RWPE2 (cell line): ENCODE results near the gene MYORG.

Experiments used
- ATAC-seq: fragments of 200-7000 bp; cut with Tn5 transposase; 3 replicates; pipeline ENCODE4 v1.9.1; 2021; ENCODE audit warnings: low read depth
- DNase-seq: peaks from one replicate; pipeline ENCODE4 v3.0.0-alpha.2; 2020; ENCODE audit warnings: low spot score
- H3K27ac ChIP-seq: fragments of 450-650 bp; 2 replicates; pipeline ENCODE4 v1.5.1; 2017; ENCODE audit warnings: mild to moderate bottlenecking; ENCODE audit not compliant: poor library complexity, severe bottlenecking
- H3K27me3 ChIP-seq: fragments of 250-450 bp; sonication (Bioruptor Pico); 2 replicates; pipeline ENCODE4 v1.5.1; 2021; ENCODE audit warnings: mild to moderate bottlenecking, moderate library complexity; ENCODE audit not compliant: insufficient read depth, poor library complexity, severe bottlenecking
- H3K36me3 ChIP-seq: fragments of 250-450 bp; sonication (Bioruptor Pico); 2 replicates; pipeline ENCODE4 v1.5.1; 2020; ENCODE audit warnings: low read depth, mild to moderate bottlenecking, moderate library complexity
- H3K4me1 ChIP-seq: fragments of 250-450 bp; sonication (Bioruptor Pico); 2 replicates; pipeline ENCODE4 v1.5.1; 2021; ENCODE audit warnings: mild to moderate bottlenecking, moderate library complexity; ENCODE audit not compliant: insufficient read depth, poor library complexity, severe bottlenecking
- H3K4me3 ChIP-seq: fragments of 250-450 bp; sonication (Bioruptor Pico); 2 replicates; pipeline ENCODE4 v1.5.1; 2021; ENCODE audit warnings: mild to moderate bottlenecking, moderate library complexity; ENCODE audit not compliant: severe bottlenecking
- H3K9me3 ChIP-seq: fragments of 250-450 bp; sonication (Bioruptor Pico); 2 replicates; pipeline ENCODE4 v1.5.1; 2021; ENCODE audit warnings: mild to moderate bottlenecking, moderate library complexity; ENCODE audit not compliant: severe bottlenecking
- TF ChIP-seq, protein P1 (sequence below): fragments of 450-650 bp; IDR thresholded peaks from one replicate; pipeline ENCODE4 v1.5.1; 2017; ENCODE audit warnings: mild to moderate bottlenecking, moderate library complexity; ENCODE audit not compliant: poor library complexity, severe bottlenecking

MYORG gene

GRCh38 chr9:34373749-34374148 lies 2.9 kb downstream of the MYORG start:
- TF ChIP-seq, protein P1, sequence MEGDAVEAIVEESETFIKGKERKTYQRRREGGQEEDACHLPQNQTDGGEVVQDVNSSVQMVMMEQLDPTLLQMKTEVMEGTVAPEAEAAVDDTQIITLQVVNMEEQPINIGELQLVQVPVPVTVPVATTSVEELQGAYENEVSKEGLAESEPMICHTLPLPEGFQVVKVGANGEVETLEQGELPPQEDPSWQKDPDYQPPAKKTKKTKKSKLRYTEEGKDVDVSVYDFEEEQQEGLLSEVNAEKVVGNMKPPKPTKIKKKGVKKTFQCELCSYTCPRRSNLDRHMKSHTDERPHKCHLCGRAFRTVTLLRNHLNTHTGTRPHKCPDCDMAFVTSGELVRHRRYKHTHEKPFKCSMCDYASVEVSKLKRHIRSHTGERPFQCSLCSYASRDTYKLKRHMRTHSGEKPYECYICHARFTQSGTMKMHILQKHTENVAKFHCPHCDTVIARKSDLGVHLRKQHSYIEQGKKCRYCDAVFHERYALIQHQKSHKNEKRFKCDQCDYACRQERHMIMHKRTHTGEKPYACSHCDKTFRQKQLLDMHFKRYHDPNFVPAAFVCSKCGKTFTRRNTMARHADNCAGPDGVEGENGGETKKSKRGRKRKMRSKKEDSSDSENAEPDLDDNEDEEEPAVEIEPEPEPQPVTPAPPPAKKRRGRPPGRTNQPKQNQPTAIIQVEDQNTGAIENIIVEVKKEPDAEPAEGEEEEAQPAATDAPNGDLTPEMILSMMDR, result no peak
- H3K27ac ChIP-seq, result no peak overlapping the region

DNA sequence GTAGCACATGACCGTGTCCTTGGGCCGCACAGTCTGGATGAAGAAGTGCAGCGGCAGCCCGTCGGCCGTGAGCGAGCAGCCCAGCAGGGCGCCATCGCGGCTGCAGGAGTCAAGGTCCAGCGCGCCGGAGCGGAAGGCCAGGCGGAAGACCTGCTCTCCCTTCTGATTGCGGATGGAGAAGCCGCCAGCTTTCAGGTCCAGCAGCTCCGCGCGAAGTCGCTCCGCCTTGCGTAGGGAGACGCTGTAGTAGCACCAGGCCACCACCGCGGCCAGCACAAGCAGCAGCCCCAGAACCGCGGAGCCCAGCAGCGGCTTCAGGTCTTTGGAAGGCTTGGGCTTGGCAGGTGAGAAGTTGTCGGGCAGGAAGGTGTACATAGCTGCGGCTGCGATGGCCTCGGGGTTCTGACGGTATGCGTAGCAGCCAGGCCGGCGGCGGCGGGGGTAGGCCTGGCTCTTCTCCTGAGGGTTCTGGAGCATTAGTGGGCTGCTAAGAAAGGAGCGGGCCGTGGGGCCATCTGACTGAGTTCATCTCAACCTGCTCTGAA lies 4.2 kb downstream of the MYORG start:
- no peak for ATAC-seq
- H3K36me3 ChIP-seq, result peaks cover 12% of the 10 kb centered on the region
- TF ChIP-seq, protein P1, result no peak

More at GRCh38 chr9:34373749-34374148, 2.9 kb downstream of the MYORG start:
- Histone ChIP-seq H3K27me3 (no peaks in the 10 kb centered on the region), H3K4me1 (peaks cover 9% of the 10 kb centered on the region), H3K9me3 (no peaks in the 10 kb centered on the region), H3K36me3 (peaks cover 9% of the 10 kb centered on the region), H3K4me3 (no peak overlapping the region)
- ATAC-seq (no peak), DNase-seq (no peak)

DNA sequence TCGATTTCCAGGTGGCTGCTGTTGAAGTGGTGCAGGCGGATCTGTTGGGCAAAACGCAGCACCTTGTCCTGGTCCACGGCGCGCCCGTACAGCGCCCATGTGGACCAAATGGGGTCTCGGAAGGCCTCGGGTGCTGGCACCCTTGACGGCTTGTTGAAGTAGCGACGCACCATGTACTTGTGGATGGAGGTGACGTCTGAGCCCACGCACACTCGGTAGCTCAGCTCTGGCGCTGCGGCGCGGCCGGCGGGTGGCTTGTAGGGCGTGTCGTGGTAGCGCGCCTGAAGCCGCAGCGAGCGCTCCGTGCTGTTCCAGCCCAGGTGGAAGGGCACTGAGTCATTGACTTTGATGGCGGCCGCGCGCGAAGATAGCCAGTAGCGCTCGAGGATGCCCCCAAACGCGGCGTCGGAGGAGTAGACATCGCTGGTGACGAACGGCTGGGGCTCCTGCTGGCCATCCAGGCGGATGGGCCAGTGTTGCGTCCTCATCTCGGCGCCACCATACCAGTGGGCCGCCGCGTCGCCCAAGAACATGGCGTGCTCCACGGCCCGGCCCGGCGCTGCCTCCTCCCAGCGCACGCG lies 4.7 kb downstream of the MYORG start:
- Histone ChIP-seq H3K4me1 (peaks cover 9% of the 10 kb centered on the region), H3K4me3 (no peak overlapping the region), H3K36me3 (peaks cover 12% of the 10 kb centered on the region), H3K27ac (no peak overlapping the region), H3K27me3 (no peaks in the 10 kb centered on the region), H3K9me3 (no peaks in the 10 kb centered on the region)
- no peak for ATAC-seq
- TF ChIP-seq, protein P1, result no peak
- DNase-seq, result no peak

More for the DNA sequence above, 4.2 kb downstream of the MYORG start:
- Histone ChIP-seq H3K4me1 (peaks cover 9% of the 10 kb centered on the region), H3K27ac (no peak overlapping the region), H3K9me3 (no peaks in the 10 kb centered on the region), H3K27me3 (no peaks in the 10 kb centered on the region), H3K4me3 (no peak overlapping the region)
- DNase-seq, result no peak

GRCh38 chr9:34370970-34371880 lies 5.5 kb downstream of the MYORG start:
- H3K4me3 ChIP-seq, result no peak overlapping the region
- TF ChIP-seq, protein P1, result no peak
- no peaks in the 10 kb centered on the region for H3K9me3 ChIP-seq
- H3K36me3 ChIP-seq, result peaks cover 12% of the 10 kb centered on the region
- no peaks in the 10 kb centered on the region for H3K27me3 ChIP-seq
- no peak for DNase-seq
- no peak overlapping the region for H3K27ac ChIP-seq
- H3K4me1 ChIP-seq, result peaks cover 9% of the 10 kb centered on the region
- ATAC-seq, result no peak
